RPMI8226 (cell line): ENCODE measurements around the gene EDA.
"Not testable (repeated sequence)": the region's sequence is repeated elsewhere in the genome, so short reads cannot be mapped to it uniquely, and the experiment has no call there.

ENCODE experiments used
- DNase-seq: peaks from one replicate; pipeline ENCODE4 v3.0.0-alpha.2; 2015

The EDA gene

DNA sequence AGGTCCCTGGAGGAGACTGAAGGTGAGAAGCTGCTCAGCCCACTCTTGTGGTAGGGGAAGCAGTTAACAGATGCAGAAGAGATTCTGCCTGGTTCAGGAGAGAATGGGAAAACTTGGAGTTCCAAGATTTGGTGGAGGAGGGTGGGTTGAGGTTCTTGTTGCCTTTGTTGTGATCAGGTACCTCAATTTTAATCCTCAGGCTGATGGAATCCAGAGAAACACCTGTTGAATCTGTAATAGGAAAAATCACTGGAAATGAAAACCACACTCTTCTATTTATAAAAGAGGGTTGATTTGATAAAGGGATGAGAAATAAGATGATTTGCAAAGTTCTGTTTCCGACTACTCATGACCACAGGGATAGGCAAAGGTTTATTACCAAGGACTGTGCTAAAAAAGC lies 132.1 kb downstream of the EDA start:
- no peak for DNase-seq

GRCh38 chrX:69759921-69760625 lies 144.2 kb downstream of the EDA start:
- no peak for DNase-seq

GRCh38 chrX:69761633-69762032 lies 145.7 kb downstream of the EDA start:
- no peak for DNase-seq

DNA sequence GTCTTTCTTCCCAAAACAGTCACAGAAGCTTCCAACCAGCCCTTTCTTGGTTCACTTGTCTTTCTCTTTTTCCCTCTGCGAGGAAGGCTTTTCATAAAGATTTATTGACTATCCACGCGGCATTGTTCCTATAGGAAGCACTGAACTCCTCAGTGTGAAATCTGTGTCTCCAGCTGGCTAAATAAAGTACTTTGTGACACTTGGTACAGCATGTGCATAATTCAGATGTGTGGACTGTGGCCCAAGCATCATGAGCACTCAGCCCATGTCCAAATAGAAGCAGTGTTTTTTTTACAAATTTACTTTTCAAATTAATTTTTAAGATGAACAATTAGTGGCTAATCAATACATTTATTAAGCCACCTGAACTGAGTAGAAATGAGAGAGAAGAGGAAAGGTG lies 146.4 kb downstream of the EDA start:
- no peak for DNase-seq

DNA sequence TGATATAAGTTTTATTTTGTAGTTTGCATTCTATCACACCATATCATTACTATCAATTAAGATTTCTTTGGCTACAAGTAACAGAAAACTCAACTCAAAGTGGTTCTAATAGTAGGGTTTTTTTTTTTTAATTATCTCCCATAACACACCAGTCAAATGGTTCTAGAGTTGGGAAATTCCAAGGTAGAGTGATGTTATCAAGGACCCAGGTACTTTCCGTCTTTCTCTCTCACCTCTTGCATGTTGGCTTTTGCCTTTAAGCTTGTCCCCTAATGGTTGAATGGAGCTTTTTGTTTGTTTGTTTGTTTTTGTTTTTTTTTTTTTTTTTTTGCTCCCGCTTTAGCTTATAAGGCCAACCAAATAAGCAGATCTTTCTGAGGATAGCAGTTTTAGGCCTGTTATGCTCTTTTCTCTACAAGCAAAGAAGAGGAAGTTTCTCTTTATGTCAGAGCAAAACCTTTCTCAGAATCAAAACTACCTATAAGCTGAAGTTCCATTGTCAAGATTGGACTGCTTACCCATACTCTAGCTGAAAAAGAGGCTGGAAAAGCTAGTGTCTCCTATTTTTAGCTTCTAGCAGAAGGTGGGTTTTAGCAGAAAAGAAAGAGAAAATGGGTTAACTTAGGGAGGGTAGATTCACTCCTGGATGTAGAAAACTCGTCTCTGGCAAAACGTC lies 177.5 kb downstream of the EDA start:
- no peak for DNase-seq

DNA sequence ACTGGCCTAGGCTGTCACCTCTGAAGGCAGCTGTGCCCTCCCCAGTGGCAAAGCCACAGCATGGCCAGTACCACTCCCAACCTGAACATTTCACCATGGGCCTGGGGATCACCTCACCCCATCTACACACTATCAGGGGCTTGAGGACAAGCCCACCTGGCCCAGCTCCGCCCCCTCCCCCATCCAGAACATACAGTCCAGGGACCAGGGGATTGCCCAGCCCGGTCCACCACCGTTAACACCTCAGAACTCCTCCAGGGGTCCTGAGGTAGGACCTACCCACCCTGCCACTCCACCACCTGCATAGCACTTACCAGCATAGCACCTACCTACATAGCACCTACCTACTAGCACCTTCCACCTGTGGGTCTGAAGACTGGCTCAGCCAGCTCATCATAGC lies 179.8 kb downstream of the EDA start:
- DNase-seq, result no peak

DNA sequence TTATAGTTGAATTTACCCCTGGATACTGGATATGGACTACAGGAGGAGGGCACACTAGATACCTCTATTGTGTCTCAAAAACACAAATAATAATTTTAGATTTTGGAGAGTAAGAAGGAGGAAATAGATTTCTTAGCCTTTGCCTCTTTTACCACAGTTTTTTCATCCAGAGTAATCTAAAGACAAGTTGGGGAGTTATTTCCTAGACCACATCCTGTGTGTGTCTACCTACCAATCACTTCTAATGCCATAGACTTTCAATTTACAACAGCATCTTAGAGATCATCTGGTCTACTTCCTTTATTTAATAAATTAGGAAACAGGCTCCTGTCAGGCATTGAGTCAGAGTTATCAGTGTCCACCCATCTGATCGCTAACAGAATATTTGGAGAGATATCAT lies 191.5 kb downstream of the EDA start:
- DNase-seq, result no peak

DNA sequence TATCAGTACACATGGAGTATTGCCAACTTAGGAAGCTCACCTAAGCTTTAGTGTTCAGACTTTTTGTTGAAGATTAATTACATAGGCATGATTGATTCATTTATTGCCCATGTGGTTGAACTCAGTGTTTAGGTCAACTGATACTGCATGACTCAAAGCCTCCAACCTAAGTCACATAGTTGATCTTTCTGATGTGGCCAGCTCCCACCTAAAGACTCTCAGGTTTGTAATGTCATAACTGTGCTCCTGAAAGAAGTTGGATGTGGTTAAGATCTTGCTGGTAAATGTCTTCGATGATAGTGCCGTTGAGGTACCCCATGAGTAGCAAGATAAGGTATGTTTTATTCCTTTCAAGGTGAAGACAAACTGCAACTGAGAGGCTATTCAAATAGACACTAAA lies 192.5 kb downstream of the EDA start:
- no peak for DNase-seq

- DNase-seq, result peak; percentile 4
Observed at GRCh38 chrX:69813677-69814076, 197.8 kb downstream of the EDA start.

GRCh38 chrX:69815063-69815462 lies 199.2 kb downstream of the EDA start:
- DNase-seq, result no peak

GRCh38 chrX:69815519-69815918 lies 199.6 kb downstream of the EDA start:
- DNase-seq, result no peak

GRCh38 chrX:69844636-69845035 lies 228.7 kb downstream of the EDA start:
- no peak for DNase-seq

DNA sequence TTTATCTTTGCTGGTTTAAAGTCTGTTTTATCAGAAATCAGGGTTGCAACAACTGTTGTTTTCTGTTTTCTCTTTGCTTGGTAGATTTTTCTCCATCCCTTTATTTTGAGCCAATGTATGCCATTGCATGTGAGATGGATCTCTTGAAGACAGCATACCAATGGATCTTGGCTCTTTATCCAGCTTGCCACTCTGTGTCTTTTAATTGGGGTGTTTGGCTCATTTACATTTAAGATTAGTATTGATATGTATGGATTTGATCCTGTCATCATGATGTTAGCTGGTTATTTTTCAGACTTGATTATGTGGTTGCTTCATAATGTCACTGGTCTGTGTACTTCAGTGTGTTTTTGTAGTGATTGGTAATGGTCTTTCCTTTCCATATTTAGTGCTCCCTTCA lies 244.1 kb downstream of the EDA start:
- DNase-seq, result not testable (repeated sequence)

DNA sequence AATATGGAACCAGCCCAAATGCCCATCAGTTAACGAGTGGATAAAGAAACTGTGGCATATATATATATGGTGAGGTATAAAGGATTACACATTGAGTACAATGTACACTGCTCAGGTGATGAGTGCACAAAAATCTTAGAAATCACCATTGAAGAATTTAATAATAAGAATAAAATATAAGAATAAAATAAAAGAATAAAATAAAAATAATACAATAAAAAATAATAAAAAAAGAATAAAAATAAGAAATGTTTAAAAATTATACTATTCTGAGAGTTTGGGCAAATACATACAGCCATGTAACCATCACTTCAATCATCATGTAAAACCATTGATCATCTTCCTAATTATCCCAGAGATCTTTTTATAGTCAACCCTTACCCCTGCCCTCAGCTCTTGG lies 260.3 kb downstream of the EDA start:
- DNase-seq, result no peak

DNA sequence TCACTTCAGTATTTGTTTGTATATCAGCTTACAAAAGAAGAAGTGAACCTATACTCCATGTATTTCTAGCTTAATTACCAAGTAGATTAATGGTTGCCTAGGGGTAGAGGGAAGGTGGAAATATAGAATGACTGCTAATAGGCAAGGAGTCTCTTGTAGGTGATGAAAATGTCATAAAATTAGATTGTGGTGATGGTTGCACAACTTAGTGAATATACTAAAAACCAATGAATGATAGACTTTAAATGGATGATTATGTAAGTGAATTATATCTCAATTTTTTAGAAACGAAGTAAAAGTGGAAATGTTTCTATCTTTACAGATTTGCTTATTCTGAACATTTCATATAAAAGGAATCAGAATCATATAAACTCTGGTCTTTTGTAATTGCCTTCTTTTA lies 268.3 kb downstream of the EDA start:
- no peak for DNase-seq

GRCh38 chrX:69896046-69896445 lies 280.1 kb downstream of the EDA start:
- no peak for DNase-seq

DNA sequence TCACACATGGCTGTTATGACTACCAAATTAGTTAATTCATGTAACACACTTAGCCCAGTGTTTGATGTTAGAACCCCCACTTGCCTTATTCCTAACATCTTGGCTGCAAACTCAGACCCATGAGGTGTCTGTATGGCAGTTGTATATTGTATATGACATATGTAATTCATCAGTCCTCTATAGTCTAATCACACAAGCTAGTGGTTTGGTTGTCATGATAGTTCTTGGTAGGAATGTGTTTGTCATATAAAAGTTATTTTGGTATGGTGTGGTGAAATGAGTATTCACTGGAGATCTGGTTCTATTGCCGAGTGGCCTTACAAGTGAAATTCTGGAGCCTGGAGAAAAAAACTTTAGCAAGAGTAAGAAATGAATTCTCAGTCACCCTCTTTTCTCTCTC lies 284.6 kb downstream of the EDA start:
- DNase-seq, result no peak

DNA sequence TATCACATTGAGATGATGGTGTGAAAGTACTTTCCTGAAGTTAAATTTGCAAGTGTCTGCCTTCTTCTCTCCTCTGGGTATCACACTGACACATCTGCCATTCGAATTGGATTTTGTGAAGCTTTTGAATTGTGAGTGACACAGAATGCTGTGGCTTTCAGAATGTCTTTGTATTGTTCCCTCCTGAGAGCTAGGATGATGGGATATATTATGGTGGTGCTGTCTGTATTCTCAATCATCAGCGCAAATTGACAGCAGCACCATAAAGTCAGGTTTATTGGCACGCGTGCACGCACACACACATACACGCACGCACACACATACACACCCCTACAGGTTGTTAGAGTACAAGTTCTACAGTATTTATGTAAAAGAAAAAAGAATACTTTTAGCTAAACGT lies 290.5 kb downstream of the EDA start:
- no peak for DNase-seq

DNA sequence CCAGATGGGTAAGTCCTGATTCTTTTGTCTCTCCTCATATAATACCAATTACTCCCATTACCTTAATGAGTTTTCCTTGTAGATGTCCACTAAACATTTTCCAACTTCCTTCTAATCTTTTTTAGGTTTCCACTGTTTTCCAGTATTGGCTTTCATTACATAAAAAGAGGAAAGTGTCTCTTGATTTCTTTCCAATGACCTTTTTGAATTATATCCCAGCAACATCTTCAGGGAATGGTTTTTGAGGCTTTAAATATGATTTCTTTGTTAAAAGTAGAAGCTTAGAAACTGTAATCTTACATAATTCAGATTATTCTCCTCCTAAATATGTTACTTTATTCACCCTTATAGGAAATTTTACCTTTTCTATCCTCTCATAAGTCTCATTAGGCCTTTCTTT lies 298.9 kb downstream of the EDA start:
- DNase-seq, result no peak

DNA sequence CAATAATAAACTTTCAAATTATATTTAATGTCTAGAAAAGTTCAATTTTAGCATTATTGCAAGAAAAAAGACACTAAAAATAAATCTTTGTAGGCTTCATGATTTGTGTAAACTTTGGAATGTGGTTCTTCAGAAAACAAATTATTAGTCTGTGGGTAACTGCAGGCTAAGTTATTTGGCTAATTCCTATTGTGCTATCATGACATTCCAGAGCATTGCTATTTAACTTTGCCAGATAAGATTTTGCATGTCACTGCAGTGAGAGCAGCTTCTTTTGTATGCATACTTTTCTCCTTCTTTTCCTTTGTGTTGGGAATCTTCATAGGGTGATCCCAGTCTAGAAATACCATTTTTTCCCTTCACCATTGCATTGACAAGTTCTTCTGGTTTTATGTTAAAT lies 303.8 kb downstream of the EDA start:
- no peak for DNase-seq

DNA sequence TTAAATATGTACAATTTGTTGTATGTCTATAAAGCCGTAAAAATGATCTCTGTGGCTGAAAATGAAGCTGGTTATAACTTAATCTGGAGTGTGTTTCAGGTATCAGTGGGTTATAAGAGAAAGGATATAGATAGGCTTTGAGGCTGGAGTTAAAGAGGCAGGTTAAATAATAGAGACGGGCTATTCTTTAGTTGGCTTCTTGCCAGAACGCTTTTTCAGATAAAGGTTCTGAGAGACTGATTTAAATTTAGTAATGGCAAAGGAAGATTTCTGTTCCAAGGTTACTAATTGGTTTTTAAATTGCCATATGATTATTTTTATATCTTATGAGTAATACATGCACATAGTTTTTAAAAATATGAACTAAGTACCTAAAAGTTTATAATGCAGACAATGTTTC lies 316.4 kb downstream of the EDA start:
- DNase-seq, result no peak

- no peak for DNase-seq
Observed at GRCh38 chrX:69948276-69948797, 332.4 kb downstream of the EDA start.

DNA sequence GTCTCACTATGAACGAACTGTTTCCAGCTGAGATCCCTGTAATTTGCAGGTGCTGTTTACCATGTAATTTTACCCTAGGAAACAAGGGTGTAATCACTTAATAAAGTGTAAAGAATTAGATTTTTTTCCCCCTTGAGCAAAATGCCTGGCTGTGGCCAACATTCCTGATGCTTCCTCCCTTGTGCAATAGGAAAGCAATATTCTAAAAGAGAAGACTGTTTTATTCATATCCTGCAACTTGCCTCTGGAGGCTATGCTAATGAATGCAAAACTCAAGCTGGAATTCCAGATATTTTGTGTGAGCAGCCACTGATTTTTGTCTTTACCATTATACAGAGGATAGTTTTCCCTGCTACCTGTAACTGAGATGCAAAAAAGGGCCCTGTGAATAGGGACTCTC lies 335.8 kb downstream of the EDA start:
- DNase-seq, result no peak

DNA sequence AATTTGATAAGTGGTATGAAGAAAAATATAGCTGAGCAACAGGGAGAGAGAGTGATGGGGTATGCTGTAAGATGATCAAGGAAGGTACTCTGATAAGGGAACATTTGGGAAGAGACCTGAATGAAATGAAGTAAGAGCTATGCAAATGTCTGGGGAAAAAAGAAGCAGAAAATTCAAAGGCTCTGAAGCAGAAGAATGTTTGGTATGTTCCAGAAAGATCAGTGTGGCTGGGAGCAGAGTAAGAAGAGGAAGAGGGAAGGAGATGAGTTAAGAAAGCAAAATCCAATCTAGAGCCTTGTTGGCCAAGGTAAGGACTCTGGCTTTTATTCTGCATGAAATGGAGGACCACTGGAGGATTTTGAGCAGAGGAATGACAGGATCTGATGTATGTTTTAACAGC lies 343.8 kb downstream of the EDA start:
- DNase-seq, result no peak
